NOMO-1 treated with DMSO at 0.1 percent for 48 hours (cell line): ENCODE results near the gene GPR137.

ENCODE experiments used
- DNase-seq: peaks from one replicate; lab custom pipeline; 2025; ENCODE audit not compliant: unreplicated experiment; lab: John Stamatoyannopoulos, UW

The GPR137 gene

GRCh38 chr11:64263021-64263946, 22.4 kb upstream of the GPR137 start:
- DNase-seq = no peak

GRCh38 chr11:64263947-64264317, 21.7 kb upstream of the GPR137 start:
- no peak for DNase-seq

GRCh38 chr11:64264371-64264852, 21.2 kb upstream of the GPR137 start:
- no peak for DNase-seq

GRCh38 chr11:64265176-64266160, 20.2 kb upstream of the GPR137 start:
- no peak for DNase-seq

GRCh38 chr11:64266339-64266738, 19.3 kb upstream of the GPR137 start:
- DNase-seq = no peak

GRCh38 chr11:64267207-64267945, 18.3 kb upstream of the GPR137 start:
- DNase-seq = no peak

- DNase-seq = no peak
Observed at GRCh38 chr11:64268025-64268892, 17.4 kb upstream of the GPR137 start.

GRCh38 chr11:64268893-64269539, 16.6 kb upstream of the GPR137 start:
- peak; percentile 34 for DNase-seq

- peak; percentile 99 for DNase-seq
Observed at GRCh38 chr11:64269540-64270220, 16.0 kb upstream of the GPR137 start.

- no peak for DNase-seq
Observed at GRCh38 chr11:64275031-64275800, 10.4 kb upstream of the GPR137 start.

- DNase-seq = no peak
Observed at GRCh38 chr11:64275841-64276240, 9.8 kb upstream of the GPR137 start.

- no peak for DNase-seq
Observed at GRCh38 chr11:64276653-64277431, 8.8 kb upstream of the GPR137 start.

- no peak for DNase-seq
Observed at GRCh38 chr11:64278576-64279190, 7.0 kb upstream of the GPR137 start.

- no peak for DNase-seq
Observed at GRCh38 chr11:64281957-64282770, 3.5 kb upstream of the GPR137 start.

- DNase-seq = no peak
Observed at GRCh38 chr11:64283092-64283491, 2.6 kb upstream of the GPR137 start.
